NK-92 (cell line): ENCODE results near the gene PRDX5.
A peak's percentile ranks its signal among the peaks of the same experiment; 100 is the strongest.
"Not testable (repeated sequence)": the region's sequence is repeated elsewhere in the genome, so short reads cannot be mapped to it uniquely, and the experiment has no call there.

Experiments used
- DNase-seq: peaks from one replicate; lab custom pipeline; 2025; ENCODE audit not compliant: unreplicated experiment; lab: John Stamatoyannopoulos, UW

Gene PRDX5

DNA sequence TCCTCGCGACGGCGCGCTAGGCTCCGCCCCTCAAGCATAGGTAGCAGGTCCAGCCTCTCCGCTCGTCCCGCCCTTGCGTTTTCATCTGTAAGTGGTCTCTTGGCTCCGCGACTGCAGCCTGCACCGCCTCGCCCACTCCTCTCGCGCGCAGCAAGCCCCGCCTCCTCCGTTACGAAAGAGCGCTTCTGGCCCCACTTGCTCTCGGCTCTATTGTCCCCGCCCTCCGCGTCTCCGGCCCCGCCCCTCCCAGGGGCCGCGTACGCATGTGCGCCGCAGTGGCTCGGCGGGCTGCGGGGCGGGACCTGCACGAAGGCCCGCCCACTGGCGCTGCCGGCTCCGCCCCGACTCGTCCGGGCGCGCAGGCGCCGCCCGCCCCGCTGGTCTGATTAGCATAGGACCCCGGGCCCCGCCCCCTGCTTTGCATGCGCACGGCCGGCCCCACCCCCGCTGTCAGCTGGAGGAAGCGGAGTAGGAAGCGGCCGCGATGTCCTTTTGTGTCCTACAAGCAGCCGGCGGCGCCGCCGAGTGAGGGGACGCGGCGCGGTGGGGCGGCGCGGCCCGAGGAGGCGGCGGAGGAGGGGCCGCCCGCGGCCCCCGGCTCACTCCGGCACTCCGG is 12.7 kb upstream of the PRDX5 start, which contains the start of gene ESRRA:
TSS of gene ESRRA (plus strand) at position 450 of the 616 bp plus-strand sequence. CDS start 1,656 bp downstream, outside the sequence.
- peak; percentile 100 for DNase-seq

DNA sequence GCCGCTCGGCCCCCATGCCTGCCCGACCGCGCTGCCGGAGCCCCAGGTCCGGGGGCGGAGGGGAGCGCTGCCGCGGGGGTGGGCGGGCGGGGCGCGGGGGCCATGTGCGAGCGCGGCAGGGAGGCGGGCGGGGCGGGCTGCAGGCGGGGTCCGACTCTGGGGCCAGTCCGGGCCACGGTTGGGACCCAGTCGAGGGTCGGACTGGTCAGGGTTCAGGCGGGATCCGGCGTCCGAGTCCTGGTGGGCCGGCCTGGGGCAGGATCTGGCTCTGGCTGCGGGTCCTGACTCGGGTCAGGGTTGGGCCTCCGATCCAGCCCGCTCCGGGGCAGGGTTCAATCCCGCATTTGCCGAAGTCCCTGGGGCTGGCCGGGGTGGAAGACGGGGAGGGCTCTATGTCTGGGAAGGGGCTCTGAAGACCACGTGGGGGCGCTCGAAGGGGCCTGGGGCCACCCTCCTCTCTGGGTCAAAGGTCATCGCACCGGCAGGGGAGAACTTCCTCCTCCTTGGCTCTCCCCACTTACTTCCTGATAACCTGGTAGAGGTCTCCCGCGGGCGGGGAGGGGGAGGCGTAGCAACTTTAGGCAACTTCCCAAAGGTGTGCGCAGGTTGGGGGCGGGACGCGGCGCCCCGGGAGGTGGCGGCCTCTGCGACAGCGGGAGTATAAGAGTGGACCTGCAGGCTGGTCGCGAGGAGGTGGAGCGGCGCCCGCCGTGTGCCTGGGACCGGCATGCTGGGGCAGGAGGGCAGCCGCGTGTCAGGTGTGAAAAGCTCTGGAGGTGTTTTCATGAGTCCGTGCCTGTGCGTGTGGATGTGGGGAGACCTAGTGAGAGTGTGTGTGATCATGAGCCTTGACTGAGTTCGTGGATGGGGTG is 12.0 kb upstream of the PRDX5 start:
- DNase-seq, result no peak

DNA sequence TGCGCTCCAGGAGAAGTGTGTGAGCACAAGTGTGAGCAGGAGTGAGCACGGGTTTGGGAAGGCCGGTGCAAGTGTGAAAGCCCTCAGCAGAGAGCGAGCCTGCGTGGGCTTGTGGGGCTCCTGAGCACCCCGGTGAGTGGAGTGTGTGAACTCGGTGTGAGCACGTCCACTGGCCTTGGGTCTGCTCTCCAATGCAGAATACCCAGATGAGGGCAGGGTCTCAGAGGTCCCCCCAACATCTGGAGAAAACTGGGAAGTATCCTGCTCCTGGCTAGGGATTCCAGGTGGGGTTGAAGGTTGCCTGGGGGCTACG is 11.4 kb upstream of the PRDX5 start:
- DNase-seq, result no peak

DNA sequence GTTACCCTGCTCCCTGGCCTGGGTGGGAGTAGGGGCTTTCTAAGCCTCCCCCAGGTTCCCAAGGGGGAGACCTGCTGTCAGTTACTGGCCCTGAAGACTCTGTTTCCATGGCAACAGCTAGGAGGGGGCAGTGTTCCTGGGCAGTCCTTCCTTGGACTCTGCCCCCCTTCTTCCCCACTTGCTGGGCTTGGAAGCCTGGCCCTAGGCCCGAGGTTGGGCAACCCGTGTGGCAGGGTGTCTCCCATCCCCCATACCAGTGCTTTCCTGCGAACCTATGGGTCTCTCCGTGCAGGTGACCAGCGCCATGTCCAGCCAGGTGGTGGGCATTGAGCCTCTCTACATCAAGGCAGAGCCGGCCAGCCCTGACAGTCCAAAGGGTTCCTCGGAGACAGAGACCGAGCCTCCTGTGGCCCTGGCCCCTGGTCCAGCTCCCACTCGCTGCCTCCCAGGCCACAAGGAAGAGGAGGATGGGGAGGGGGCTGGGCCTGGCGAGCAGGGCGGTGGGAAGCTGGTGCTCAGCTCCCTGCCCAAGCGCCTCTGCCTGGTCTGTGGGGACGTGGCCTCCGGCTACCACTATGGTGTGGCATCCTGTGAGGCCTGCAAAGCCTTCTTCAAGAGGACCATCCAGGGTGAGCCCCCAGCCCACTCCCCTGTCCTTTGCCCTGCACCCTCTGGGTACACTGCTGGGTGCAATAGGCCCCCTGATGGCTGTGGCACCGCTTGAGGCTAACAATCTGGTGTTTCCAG is 10.9 kb upstream of the PRDX5 start:
- no peak for DNase-seq

DNA sequence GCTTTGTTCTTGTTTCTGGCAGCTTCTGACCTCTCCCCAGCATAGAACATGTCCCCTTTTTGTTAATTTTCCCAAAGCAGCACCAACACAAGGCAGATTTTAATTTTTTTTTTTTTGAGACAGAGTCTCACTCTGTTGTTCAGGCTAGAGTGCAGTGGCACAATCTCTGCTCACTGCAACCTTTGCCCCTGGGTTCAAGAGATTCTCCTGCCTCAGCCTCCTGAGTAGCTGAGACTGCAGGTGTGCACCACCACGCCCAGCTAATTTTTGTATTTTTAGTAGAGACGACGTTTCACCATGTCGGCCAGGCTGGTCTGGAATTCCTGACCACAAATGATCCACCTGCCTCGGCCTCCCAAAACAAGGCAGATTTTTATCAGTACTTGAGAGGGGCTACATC is 10.1 kb upstream of the PRDX5 start:
- DNase-seq, result not testable (repeated sequence)

DNA sequence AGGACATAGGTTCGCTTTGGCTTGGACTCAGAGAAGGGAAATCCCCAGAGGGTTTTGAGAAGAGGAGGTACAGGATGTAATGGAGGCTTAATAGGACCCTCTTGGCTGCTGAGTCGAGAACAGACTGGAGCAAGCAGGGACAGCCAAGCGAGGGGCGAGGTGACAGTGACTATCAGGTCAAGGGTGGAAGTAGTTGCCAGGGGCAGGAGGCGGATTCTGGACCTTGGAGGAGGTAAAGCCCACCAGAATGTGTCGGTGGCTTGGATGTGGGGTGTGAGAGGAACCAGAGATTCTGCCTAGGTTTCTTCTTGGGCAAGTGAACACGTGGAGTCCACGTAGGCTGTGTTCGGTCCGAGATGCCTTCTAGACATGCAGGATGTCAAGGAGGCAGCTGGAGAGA is 5.0 kb upstream of the PRDX5 start:
- DNase-seq, result no peak

DNA sequence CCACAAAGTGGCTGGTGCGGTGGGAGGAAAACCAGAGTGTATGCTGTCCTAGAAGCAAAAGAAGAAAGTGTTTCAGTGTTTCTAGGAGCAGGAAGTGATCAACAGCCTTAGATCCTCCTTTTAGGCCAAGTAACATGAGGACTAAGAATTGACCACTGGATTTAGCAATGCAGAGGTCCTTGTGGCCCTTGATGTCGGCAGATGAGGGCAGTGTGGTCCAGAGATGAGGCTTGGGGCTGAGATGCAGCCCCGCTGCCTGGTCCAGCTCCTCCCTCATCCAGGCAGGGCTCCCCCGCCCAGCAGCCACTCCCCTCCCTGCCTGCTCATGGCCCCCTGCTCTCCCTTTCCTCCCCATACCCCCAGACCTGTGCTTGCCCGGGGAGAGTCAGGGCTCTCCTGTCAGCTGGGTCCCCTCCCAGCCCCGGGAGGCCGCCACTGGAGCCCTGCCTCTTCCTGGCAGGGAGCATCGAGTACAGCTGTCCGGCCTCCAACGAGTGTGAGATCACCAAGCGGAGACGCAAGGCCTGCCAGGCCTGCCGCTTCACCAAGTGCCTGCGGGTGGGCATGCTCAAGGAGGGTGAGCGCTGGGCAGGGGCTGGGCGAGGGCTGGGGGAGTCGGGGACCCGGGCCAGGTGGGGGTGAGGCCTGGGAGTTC is 4.3 kb upstream of the PRDX5 start:
- no peak for DNase-seq

DNA sequence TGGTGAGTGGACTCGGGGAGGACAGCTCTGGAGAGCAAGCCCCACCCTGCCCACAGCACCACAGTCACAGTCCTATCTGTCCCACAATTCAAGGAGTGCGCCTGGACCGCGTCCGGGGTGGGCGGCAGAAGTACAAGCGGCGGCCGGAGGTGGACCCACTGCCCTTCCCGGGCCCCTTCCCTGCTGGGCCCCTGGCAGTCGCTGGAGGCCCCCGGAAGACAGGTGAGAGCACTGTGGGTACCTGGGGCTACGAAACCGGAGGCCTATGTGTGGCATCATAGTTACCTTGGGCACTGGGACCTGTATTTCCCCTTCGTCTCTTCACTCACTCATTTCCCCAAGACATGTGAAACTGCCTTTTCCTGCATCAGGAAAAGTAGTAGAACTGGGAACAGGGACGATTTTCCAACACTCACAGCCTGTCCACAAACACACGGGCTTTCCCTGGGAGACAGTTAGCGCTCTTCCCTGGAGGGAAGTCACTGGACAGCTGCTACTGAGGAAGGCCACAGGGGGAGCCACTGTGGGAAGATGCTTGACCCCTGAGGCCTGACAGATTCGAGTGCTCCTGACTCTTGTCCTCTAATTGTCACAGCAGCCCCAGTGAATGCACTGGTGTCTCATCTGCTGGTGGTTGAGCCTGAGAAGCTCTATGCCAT is 3.6 kb upstream of the PRDX5 start:
- DNase-seq, result no peak

DNA sequence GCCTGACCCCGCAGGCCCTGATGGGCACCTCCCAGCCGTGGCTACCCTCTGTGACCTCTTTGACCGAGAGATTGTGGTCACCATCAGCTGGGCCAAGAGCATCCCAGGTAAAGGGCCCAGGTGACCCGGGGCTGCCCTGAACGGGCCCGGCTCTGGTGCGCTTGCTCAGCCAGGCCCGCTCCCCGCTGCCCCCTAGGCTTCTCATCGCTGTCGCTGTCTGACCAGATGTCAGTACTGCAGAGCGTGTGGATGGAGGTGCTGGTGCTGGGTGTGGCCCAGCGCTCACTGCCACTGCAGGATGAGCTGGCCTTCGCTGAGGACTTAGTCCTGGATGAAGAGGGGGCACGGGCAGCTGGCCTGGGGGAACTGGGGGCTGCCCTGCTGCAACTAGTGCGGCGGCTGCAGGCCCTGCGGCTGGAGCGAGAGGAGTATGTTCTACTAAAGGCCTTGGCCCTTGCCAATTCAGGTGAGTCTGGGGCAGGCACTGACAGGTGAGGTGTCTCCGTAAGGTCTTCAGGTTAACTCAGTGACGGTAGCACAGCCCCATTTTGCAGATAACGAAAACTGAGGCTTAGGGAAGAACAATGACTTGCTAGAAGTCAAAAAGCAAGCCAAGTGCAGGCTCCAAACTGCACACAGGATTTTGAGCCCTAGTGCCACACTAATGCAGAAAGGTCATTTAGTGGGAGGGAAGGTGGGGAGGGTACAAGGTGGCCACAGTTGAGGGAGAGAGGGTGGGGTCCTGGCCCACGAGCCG is 2.9 kb upstream of the PRDX5 start:
- no peak for DNase-seq

DNA sequence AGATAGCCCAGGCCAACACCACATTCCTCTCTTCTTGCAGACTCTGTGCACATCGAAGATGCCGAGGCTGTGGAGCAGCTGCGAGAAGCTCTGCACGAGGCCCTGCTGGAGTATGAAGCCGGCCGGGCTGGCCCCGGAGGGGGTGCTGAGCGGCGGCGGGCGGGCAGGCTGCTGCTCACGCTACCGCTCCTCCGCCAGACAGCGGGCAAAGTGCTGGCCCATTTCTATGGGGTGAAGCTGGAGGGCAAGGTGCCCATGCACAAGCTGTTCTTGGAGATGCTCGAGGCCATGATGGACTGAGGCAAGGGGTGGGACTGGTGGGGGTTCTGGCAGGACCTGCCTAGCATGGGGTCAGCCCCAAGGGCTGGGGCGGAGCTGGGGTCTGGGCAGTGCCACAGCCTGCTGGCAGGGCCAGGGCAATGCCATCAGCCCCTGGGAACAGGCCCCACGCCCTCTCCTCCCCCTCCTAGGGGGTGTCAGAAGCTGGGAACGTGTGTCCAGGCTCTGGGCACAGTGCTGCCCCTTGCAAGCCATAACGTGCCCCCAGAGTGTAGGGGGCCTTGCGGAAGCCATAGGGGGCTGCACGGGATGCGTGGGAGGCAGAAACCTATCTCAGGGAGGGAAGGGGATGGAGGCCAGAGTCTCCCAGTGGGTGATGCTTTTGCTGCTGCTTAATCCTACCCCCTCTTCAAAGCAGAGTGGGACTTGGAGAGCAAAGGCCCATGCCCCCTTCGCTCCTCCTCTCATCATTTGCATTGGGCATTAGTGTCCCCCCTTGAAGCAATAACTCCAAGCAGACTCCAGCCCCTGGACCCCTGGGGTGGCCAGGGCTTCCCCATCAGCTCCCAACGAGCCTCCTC is 2.0 kb upstream of the PRDX5 start:
- not testable (repeated sequence) for DNase-seq

DNA sequence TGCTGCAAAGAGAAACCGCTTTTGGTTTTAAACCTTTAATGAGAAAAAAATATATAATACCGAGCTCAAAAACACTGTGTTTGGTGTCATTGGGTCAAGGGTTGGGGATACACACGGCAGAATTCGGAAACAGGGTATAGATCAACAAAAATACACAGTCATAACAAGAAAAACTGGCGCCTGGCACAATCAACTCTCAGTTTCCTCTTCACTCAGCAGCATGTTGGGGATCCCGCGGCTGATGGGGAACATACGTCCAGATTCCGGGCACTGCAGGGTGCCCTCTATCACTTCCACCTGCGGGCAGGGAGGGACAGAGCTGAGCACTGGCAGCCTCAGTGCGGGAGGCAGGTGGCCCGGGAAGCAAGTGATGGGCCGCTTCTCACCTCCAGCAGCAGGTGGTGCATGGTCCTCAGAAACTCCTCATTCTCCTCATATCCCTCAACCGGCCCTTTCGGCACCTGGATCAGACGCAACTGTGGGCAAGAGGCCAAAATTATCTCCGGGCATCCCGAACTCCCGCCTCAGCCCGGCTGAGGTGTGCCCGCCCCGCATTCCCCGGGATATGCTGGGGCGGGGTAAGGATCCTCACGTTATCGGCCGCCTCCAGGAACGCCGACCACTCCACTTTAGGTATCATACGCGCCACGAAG is 1.1 kb upstream of the PRDX5 start:
- DNase-seq, result no peak

DNA sequence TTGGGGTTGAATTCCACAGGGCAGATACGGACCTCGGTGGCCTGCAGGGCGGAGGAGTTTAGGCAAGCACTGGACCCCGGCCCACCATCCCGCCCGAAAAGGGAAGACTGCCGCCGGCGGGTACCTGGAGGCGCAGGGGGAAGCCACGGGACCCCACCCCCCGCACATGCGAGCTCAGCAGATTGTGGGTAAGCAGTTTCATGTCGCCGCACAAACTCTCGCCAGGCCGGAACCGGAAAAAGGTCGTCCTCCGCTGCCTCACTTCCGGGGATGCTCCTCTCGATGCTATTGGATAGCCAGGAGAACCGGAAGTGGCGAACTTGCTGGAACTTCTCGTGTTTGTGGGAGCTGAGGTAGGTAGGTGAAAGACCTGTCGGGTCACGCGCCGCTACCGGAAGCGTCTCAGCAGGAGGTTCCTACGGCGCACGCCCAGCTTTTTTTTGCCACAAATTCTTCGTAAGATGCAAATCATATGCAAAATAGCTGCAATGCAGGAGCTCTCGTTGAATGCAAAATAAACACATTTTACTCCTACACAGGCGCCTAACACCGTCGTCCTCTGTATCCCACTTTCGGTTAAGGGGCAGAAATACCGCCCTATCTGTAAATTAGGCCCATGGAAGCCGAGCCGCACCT is 478 bp upstream of the PRDX5 start, which contains the start of gene TRMT112:
TSS of gene TRMT112 (minus strand) at position 235 of the 636 bp plus-strand sequence. CDS start at position 202, 33 bp downstream.
- DNase-seq, result peak; percentile 88

DNA sequence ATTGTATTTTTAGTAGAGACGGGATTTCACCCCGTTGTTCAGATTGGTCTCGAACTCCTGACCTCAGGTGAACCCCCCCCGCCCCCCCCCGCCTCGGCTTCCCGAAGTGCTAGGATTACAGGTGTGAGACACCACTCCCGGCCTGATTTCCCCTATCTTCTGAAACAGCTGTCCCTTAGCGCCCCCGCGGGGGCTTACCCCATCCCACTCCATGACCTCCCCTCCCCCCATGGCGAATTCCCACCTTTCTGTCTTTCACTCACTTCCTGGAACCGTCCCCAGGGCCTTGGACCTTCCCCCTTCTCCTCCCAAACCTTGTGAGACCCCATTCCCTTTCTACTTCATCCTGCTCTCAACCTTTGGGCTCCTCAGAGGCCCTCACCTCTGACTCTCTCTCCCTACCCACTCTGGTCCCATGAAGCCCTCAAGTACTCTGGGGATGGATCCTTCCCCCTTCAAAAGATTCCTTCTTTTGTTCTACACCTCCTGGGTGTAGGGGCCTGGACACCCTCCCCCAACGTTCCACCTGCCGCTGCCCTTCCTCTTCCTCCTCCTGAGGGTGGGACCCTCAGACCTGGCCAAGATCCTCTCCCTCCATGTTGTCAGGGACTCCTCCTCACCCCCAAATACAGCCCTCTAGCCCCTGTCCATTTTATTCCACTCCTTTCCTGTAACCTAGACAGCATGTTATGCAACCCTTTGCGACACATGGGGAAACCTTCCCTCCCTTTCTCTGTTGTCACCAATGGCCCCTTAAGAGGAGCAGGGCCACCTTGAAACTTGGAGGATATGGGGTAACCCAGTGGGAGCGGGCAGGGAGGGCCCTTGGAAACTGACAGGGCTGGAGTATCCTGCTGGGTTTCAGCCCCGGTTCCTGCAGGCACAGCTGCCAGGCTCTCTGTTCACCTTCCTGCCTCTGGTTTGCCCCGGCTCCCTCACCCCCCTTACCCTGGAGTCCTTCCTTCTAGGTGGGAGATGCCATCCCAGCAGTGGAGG is 1.1 kb downstream of the PRDX5 start:
- no peak for DNase-seq

DNA sequence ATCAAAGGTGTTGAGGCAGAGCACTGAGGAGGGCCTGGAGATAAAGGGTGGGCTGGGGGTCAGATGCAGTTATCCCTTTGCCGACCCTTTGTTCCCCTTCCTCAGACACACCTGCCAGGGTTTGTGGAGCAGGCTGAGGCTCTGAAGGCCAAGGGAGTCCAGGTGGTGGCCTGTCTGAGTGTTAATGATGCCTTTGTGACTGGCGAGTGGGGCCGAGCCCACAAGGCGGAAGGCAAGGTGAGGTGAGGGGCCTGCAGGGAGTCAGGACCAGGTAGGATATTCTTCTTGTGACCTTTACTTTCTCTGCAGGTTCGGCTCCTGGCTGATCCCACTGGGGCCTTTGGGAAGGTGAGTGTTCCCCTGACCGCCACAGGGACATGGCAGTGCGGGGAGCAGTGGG is 2.6 kb downstream of the PRDX5 start:
- DNase-seq, result no peak

DNA sequence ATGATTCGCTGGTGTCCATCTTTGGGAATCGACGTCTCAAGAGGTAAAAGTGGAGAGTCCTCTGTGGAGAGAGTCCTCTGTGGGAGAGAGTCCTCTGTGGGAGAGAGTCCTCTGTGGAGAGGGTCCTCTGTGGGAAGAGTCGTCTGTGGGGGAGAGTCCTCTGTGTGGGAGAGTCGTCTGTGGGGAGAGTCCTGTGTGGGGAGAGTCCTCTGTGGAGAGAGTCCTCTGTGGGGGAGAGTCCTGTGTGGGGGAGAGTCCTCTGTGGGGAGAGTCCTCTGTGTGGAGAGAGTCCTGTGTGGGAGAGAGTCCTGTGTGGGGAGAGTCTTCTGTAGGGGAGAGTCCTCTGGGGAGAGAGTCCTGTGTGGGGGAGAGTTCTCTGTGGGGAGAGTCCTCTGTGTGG is 3.1 kb downstream of the PRDX5 start:
- DNase-seq, result no peak

DNA sequence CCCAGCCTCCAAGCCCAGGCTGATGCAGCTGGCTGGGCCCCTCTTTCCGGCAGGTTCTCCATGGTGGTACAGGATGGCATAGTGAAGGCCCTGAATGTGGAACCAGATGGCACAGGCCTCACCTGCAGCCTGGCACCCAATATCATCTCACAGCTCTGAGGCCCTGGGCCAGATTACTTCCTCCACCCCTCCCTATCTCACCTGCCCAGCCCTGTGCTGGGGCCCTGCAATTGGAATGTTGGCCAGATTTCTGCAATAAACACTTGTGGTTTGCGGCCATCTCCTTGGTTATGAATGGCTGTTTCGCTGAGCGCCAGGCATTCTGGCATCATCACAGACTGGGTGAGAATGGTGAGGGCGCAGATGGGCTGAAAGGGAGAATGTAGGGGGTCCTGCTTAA is 3.6 kb downstream of the PRDX5 start:
- DNase-seq, result no peak

DNA sequence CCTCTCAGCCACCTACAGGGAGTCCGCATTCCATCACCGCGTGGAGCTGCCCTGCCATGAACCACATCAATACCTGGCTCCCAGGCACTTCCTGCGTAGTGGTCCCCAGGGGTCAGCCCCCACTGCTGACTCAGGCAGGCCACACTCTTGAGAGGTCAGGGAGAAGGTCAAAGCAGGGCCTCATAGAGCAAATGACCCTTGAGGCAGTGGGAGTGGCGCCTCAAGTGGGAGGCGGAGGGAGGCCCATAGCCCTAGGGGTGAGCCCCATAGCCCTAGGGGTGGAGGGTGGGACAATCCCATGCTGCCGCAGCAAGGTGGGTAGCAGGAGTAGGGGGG is 5.0 kb downstream of the PRDX5 start:
- DNase-seq, result no peak
